Measurements from ENCODE around the gene CHID1. TPM values are rescaled to one million over a fixed set of nuclear protein-coding genes. Genes with fewer than 3 reads are reported as not detected.
A peak's percentile ranks its signal among the peaks of the same experiment; 100 is the strongest.

CHID1 gene
- total and polyA plus RNA-seq, 2 experiments from 2014 or later, result 54.1 to 67.3 TPM

DNA sequence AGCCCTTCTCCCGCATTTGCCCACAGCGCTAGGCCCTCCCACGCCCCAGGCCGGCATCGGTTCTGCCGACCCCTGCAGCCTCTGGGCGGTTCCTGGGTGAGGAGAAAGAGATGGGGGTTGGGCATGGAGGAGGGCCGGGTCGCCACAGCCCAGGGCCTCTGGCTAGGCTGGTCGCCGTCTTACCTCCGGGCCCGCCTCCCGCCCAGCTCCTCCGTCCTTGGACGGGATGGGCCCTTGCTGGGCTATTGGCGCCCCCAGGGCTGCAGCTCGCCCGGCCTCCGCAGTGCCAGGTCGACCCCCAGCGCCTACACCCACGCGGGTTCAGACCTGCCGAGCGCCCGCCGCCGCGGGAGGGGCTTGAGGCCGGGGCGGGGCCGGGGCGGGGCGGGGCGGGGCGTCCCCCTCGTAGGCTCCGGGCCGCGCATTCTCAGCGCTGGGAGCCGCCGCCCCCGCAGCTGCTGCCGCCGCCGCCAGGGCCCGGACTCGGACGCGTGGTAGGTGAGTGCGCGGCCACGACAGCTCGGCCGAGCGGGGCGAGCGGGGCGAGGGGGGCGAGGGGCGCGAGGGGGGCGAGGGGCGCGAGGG is 78.0 kb downstream of the CHID1 start, which contains the start of gene CD151:
CD151 (plus strand) TSS at position 424 of the 585 bp plus-strand sequence. CDS start 3,118 bp downstream, outside the sequence.
- Mint-ChIP-seq H3K27me3 (ENCODE audit: insufficient read depth, low read depth, poor library complexity) (peaks cover 56% of the 10 kb centered on the region), H3K4me1 (peaks cover 42% of the 10 kb centered on the region), H3K9me3 (no peaks in the 10 kb centered on the region; the same call in 2 of the 3 replicates), H3K27ac (no peak within 1 kb of the TSS), H3K36me3 (ENCODE audit: low read depth) (peaks cover 3% of the 10 kb centered on the region; the same call in 2 of the 3 replicates), H3K4me3 (peak within 1 kb of the TSS; percentile 73)
- Histone ChIP-seq H3K27ac (ENCODE audit: low read depth) (no peak within 1 kb of the TSS), H2AFZ (no peak within 1 kb of the TSS), H3F3A (replicated peaks; ENCODE audit: low read depth) (peaks cover 26% of the 10 kb centered on the region), H3K4me1 (ENCODE audit: insufficient read depth) (peaks cover 34% of the 10 kb centered on the region), H3K4me2 (peak within 1 kb of the TSS; percentile 98), H3K27me3 (ENCODE audit: insufficient read depth) (peaks cover 28% of the 10 kb centered on the region), H3K36me3 (ENCODE audit: insufficient read depth) (no peaks in the 10 kb centered on the region), H3K9me2 (ENCODE audit: insufficient read depth) (no peaks in the 10 kb centered on the region), H3K79me2 (replicated peaks; ENCODE audit: insufficient read depth) (0 out of 2 replicates have a peak, but pooled peaks cover 5% of the 10 kb centered on the region), H3K4me3 (peak within 1 kb of the TSS; percentile 89), H4K20me1 (replicated peaks; ENCODE audit: insufficient read depth) (peaks cover 14% of the 10 kb centered on the region; the same call in 1 of the 2 replicates)
- ATAC-seq (peak; percentile 22), DNase-seq (ENCODE audit: low spot score) (peak; percentile 82)
- TF ChIP-seq, protein P1, sequence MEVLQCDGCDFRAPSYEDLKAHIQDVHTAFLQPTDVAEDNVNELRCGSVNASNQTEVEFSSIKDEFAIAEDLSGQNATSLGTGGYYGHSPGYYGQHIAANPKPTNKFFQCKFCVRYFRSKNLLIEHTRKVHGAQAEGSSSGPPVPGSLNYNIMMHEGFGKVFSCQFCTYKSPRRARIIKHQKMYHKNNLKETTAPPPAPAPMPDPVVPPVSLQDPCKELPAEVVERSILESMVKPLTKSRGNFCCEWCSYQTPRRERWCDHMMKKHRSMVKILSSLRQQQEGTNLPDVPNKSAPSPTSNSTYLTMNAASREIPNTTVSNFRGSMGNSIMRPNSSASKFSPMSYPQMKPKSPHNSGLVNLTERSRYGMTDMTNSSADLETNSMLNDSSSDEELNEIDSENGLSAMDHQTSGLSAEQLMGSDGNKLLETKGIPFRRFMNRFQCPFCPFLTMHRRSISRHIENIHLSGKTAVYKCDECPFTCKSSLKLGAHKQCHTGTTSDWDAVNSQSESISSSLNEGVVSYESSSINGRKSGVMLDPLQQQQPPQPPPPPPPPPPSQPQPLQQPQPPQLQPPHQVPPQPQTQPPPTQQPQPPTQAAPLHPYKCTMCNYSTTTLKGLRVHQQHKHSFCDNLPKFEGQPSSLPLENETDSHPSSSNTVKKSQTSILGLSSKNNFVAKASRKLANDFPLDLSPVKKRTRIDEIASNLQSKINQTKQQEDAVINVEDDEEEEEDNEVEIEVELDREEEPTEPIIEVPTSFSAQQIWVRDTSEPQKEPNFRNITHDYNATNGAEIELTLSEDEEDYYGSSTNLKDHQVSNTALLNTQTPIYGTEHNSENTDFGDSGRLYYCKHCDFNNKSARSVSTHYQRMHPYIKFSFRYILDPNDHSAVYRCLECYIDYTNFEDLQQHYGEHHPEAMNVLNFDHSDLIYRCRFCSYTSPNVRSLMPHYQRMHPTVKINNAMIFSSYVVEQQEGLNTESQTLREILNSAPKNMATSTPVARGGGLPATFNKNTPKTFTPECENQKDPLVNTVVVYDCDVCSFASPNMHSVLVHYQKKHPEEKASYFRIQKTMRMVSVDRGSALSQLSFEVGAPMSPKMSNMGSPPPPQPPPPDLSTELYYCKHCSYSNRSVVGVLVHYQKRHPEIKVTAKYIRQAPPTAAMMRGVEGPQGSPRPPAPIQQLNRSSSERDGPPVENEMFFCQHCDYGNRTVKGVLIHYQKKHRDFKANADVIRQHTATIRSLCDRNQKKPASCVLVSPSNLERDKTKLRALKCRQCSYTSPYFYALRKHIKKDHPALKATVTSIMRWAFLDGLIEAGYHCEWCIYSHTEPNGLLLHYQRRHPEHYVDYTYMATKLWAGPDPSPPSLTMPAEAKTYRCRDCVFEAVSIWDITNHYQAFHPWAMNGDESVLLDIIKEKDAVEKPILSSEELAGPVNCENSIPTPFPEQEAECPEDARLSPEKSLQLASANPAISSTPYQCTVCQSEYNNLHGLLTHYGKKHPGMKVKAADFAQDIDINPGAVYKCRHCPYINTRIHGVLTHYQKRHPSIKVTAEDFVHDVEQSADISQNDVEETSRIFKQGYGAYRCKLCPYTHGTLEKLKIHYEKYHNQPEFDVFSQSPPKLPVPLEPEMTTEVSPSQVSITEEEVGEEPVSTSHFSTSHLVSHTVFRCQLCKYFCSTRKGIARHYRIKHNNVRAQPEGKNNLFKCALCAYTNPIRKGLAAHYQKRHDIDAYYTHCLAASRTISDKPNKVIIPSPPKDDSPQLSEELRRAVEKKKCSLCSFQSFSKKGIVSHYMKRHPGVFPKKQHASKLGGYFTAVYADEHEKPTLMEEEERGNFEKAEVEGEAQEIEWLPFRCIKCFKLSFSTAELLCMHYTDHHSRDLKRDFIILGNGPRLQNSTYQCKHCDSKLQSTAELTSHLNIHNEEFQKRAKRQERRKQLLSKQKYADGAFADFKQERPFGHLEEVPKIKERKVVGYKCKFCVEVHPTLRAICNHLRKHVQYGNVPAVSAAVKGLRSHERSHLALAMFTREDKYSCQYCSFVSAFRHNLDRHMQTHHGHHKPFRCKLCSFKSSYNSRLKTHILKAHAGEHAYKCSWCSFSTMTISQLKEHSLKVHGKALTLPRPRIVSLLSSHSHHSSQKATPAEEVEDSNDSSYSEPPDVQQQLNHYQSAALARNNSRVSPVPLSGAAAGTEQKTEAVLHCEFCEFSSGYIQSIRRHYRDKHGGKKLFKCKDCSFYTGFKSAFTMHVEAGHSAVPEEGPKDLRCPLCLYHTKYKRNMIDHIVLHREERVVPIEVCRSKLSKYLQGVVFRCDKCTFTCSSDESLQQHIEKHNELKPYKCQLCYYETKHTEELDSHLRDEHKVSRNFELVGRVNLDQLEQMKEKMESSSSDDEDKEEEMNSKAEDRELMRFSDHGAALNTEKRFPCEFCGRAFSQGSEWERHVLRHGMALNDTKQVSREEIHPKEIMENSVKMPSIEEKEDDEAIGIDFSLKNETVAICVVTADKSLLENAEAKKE (CRISPR knock-in tag; IDR thresholded peaks at IDR 0.05), result no peak
- TF ChIP-seq POLR2AphosphoS5 (IDR thresholded peaks at IDR 0.05; ENCODE audit: low read depth), result peak; percentile 6; the same call in 1 of the 2 replicates
- TF ChIP-seq, protein P2, sequence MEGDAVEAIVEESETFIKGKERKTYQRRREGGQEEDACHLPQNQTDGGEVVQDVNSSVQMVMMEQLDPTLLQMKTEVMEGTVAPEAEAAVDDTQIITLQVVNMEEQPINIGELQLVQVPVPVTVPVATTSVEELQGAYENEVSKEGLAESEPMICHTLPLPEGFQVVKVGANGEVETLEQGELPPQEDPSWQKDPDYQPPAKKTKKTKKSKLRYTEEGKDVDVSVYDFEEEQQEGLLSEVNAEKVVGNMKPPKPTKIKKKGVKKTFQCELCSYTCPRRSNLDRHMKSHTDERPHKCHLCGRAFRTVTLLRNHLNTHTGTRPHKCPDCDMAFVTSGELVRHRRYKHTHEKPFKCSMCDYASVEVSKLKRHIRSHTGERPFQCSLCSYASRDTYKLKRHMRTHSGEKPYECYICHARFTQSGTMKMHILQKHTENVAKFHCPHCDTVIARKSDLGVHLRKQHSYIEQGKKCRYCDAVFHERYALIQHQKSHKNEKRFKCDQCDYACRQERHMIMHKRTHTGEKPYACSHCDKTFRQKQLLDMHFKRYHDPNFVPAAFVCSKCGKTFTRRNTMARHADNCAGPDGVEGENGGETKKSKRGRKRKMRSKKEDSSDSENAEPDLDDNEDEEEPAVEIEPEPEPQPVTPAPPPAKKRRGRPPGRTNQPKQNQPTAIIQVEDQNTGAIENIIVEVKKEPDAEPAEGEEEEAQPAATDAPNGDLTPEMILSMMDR (conservative IDR thresholded peaks at IDR 0.05; ENCODE audit: low read depth in 2 of 2), result 0 out of 4 replicates have a peak, but pooled peaks of 1 of the 2 experiments have one; percentile 0

All from GM23338 (cell line).